Measurements from ENCODE around the gene GLE1. TPM values are rescaled to one million over a fixed set of nuclear protein-coding genes. Genes with fewer than 3 reads are reported as not detected.

The GLE1 gene, protein sequence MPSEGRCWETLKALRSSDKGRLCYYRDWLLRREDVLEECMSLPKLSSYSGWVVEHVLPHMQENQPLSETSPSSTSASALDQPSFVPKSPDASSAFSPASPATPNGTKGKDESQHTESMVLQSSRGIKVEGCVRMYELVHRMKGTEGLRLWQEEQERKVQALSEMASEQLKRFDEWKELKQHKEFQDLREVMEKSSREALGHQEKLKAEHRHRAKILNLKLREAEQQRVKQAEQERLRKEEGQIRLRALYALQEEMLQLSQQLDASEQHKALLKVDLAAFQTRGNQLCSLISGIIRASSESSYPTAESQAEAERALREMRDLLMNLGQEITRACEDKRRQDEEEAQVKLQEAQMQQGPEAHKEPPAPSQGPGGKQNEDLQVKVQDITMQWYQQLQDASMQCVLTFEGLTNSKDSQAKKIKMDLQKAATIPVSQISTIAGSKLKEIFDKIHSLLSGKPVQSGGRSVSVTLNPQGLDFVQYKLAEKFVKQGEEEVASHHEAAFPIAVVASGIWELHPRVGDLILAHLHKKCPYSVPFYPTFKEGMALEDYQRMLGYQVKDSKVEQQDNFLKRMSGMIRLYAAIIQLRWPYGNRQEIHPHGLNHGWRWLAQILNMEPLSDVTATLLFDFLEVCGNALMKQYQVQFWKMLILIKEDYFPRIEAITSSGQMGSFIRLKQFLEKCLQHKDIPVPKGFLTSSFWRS
- total RNA-seq, result 10 to 100 TPM; 21.4 to 31.2 (median 24.4) TPM

DNA sequence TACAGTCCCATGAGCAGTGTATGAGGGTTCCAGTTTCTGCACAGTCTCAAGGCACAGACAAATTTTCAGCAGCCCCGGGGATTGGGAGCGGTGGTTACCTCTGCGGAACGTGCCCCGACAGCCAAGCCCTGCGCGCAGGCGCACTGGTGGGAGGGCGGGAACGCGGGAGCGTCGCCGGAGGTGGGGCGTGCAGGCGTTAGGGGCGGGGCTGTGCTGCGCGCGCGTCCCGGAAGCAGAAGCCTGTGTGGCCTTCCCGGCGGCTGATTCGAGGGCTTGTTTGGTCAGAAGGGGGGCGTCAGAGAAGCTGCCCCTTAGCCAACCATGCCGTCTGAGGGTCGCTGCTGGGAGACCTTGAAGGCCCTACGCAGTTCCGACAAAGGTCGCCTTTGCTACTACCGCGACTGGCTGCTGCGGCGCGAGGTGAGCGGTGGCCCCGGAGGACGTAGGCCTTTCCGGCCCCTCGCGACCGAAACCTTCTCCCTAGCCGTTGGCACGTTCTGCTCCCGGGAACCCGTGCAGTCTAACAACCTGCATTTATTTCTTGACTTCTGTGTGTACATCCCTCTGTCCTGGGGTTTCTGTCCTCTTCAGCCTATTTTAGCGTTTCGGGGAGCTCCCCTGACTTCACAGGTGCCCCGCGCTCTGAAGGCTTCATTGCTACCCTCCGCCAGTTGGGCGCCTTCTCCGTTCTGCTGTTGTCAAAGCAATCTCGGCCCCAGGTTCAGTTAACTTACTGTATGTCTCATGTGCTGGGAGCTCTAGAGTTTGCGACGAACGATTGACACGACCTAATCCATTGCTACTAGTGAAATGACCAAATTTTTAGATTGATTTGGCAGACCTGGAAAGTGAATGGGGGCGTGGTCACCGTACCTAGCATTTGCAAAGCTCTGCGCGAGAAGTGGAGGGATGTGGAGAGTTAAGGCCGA, at the start of gene GLE1:
TSS of gene GLE1 (plus strand) at position 235 of the 929 bp plus-strand sequence. CDS start at position 322, 87 bp downstream.
- Histone ChIP-seq H3K4me1 (peaks cover 17 to 37% (median 19%) of the 10 kb centered on the region in 3 donors), H3K36me3 (peaks cover 0 to 40% (median 9%) of the 10 kb centered on the region in 3 donors), H3K27ac (peak within 1 kb of the TSS; percentile 85 to 96 (median 94)), H3K27me3 (no peaks in the 10 kb centered on the region), H3K9me3 (no peaks in the 10 kb centered on the region), H3K4me3 (peak within 1 kb of the TSS; percentile 56 to 97 (median 89))
- peak; percentile 47 for DNase-seq
- intact Hi-C loops (cut with DNase I), result no loop called here
- WGBS, 2 donors, result 0 to 1% methylated on average over 26 to 34 of the region's 64 CpGs
- TF ChIP-seq POLR2A (IDR thresholded peaks at IDR 0.05) (peak in 3 of 4 donors; percentile 67 to 88 (median 79)), CTCF (IDR thresholded peaks at IDR 0.05) (peak in 1 of 6 experiments; percentile 37)

DNA sequence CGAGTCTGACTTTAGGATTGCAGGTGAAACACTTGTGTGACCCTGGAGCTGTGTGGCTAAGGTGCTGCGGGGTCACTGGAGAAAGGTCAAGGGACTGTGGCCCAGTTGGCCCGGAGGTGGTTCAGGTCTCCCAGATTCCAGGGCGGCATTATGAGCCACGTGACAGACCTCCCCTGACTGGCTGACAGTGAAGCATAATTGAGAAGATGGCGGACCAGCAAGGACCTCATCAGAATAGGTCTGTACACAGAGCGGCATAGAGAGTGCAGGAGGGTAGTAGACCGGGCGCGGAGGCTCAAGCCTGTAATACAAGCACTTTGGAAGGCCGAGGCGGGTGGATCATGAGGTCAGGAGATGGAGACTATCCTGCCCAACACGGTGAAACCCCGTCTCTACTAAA, 49.5 kb upstream of the GLE1 start:
- Histone ChIP-seq H3K4me3 (no peak overlapping the region), H3K27ac (no peak overlapping the region), H3K27me3 (no peaks in the 10 kb centered on the region), H3K4me1 (peaks cover 6 to 23% (median 13%) of the 10 kb centered on the region in 3 donors), H3K9me3 (no peaks in the 10 kb centered on the region), H3K36me3 (peaks cover 0 to 8% (median under 1%) of the 10 kb centered on the region in 3 donors)
- no peak for DNase-seq
- whole genome bisulfite sequencing, 2 donors, result 84 to 89% methylated on average over 11 to 14 of the region's 14 CpGs
- intact Hi-C loops (cut with DNase I), result no loop called here
- no peak for TF ChIP-seq POLR2A (IDR thresholded peaks at IDR 0.05)
- TF ChIP-seq CTCF (IDR thresholded peaks at IDR 0.05), result no peak

DNA sequence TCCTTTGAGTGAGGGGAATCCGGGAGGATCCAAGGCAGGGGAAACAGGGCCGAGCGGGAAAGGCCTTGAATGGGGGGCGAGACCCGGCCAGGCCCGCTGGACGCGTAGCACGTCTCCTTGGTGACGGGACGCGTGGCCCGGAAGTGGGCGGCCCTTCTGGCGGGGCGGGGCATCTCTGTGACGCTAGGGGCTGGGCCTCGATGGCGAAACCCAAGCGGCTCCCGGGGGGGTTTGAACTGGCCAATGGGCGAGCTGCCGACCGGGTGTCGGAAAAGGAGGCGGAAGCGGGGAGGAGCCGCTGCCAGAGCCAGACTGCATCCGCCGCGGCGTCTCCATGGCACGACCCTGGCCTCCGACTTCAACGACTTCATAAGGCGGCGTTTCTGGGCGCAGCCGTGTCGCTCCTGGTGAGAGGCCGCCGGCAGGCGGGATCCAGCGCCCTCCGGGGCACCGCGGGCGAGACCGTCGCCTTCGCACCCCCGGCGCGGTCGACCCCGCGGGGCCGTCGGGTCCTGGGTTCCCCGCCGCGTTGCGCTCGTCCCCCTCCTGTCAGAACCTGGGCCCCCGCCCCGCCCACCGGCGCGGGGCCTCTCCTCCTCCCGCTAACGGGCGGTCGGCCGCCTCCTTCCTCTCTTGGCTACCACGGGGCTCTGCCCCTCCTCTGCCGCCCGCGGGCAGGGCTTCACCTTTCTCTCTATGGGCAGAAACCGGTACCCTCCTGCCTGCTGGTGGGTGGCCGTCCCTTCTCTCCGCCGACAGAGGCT, 48.5 kb upstream of the GLE1 start, which contains the start of gene ODF2:
TSS of gene ODF2 (plus strand) at position 158 of the 764 bp plus-strand sequence. CDS start at position 244, 86 bp downstream.
- Histone ChIP-seq H3K27ac (peak within 1 kb of the TSS; percentile 76 to 97 (median 88)), H3K4me1 (peaks cover 6 to 23% (median 13%) of the 10 kb centered on the region in 3 donors), H3K4me3 (peak within 1 kb of the TSS; percentile 82 to 96 (median 89)), H3K9me3 (no peaks in the 10 kb centered on the region), H3K36me3 (peaks cover 9 to 19% (median 11%) of the 10 kb centered on the region in 3 donors), H3K27me3 (no peaks in the 10 kb centered on the region)
- intact Hi-C loops (cut with DNase I), result no loop called here
- TF ChIP-seq CTCF (IDR thresholded peaks at IDR 0.05), result no peak
- TF ChIP-seq POLR2A (IDR thresholded peaks at IDR 0.05), result peak in 2 of 4 donors; percentile 60 to 68
- WGBS, 2 donors, result 0% methylated on average over 2 to 9 of the region's 82 CpGs
- peak; percentile 88 for DNase-seq

DNA sequence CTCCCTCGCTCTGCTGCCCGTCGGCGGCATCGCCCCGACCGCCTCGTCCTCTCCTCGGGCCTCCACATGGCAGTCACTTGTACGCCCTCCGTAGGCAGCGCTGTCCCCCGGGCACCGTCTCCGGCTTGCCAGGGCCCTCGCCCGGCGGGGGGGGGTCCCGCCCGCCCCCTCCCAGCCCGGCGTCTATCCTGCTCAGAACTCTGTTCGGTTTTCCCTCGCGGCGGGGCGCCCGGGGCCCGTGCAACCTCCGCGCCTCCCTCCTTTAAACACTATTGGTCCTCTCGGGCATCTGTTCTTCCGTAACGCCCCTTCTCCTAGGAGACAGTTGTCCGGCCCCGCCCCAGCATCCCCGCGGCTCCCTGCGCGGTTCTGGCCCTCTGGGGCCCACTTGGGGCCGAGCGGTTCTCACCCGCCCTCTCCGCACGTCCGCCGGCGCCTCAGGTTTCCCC, 47.9 kb upstream of the GLE1 start:
- intact Hi-C loops (cut with DNase I), result no loop called here
- Histone ChIP-seq H3K4me1 (peaks cover 6 to 23% (median 13%) of the 10 kb centered on the region in 3 donors), H3K27ac (peak overlapping the region; percentile 76 to 97 (median 88)), H3K36me3 (peaks cover 13 to 25% (median 13%) of the 10 kb centered on the region in 3 donors), H3K27me3 (no peaks in the 10 kb centered on the region), H3K9me3 (no peaks in the 10 kb centered on the region), H3K4me3 (peak overlapping the region; percentile 82 to 96 (median 89))
- TF ChIP-seq POLR2A (IDR thresholded peaks at IDR 0.05), result no peak
- TF ChIP-seq CTCF (IDR thresholded peaks at IDR 0.05), result no peak
- WGBS, 2 donors, result 0% methylated on average over 7 to 13 of the region's 48 CpGs
- no peak for DNase-seq

All from esophagus squamous epithelium (tissue), 5 donors.